Measurements from ENCODE around the gene RBP3.

RBP3 gene

GRCh38 chr10:47311193-47311931 lies 36.8 kb upstream of the RBP3 start:
- TF ChIP-seq GATA2 (IDR thresholded peaks at IDR 0.05; ENCODE audit: low read depth, low read length) (no peak), GATA3 (IDR thresholded peaks at IDR 0.05; ENCODE audit: low read depth, low read length) (no peak)

DNA sequence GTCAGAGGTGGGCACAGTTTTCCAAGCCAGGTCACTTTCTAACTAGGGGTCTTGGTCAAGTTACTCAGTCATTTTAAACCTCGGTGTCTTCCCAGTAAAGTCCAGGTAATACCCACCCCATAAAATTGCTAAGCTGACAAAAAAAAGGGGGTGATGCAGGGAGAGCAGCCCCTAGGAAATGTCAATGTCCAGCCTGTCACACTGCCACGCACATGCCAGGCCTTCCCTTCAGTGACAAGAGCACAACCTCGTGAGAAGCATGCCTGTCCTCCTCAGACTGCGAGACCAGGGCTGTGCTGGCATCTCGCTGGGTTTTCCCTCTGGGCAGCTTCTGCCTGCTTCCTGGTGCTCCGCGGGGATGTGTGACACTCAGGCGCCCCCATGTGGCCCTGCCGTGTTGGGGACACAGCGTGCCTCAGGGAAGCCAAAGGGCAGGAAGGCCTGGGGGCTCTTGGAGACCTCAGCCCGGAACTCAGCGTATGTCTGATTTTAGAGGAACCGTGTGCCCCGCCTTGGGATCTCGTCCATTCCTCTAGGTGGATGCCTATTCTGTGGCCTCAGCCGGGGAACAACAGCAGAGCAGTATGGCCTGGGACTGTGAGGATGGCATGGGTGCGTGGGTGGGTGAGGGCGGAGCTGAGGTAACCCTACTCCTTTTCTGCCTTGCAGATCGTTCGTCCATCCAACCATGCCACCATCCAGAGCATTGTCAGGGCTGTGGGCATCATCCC lies 36.1 kb upstream of the RBP3 start:
- no peak for TF ChIP-seq GATA2 (IDR thresholded peaks at IDR 0.05; ENCODE audit: low read depth, low read length)
- no peak for TF ChIP-seq GATA3 (IDR thresholded peaks at IDR 0.05; ENCODE audit: low read depth, low read length)

DNA sequence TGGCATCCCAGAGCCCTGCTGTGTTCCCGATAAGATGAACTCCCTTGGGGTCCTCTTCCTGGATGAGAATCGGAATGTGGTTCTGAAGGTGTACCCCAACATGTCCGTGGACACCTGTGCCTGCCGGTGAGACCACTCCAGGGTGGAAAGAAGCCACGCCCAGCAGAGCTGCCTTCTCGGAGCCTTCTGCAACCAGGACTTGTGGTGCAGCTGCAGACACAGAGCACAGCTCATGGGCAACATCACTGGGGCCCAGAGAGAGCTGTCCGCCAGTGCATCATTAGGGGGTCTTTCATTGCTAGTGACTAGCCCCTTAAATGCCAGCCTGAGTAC lies 35.5 kb upstream of the RBP3 start:
- no peak for TF ChIP-seq GATA3 (IDR thresholded peaks at IDR 0.05; ENCODE audit: low read depth, low read length)
- no peak for TF ChIP-seq GATA2 (IDR thresholded peaks at IDR 0.05; ENCODE audit: low read depth, low read length)

DNA sequence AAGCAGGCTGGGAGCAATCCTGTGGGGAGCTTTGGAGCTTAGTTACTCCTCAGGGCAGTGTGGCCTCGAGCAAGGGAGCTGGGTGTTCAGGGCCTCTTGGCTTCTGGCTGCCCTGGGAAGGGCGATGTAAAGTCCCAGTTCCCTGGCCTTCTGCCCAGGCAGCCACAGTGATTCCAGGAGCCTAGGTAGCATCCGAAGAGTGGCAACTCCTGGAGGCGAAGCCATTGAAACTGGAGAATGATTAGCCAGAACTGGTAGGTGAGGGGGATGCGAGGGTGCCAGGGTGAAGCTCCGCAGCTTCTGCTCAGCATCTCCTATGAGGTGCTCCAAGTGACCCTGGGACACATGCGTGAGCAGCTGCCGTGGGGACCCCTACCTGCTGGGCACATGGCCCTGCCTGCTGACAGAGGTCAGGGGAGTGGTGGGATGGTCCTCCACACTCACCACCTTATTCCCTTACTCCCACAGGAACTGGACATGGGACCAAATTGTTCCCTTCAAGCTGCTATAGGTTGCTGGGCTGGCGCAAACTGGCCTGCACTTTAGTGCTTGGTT lies 33.7 kb upstream of the RBP3 start:
- TF ChIP-seq GATA3 (IDR thresholded peaks at IDR 0.05; ENCODE audit: low read depth, low read length) (no peak), GATA2 (IDR thresholded peaks at IDR 0.05; ENCODE audit: low read depth, low read length) (no peak)

DNA sequence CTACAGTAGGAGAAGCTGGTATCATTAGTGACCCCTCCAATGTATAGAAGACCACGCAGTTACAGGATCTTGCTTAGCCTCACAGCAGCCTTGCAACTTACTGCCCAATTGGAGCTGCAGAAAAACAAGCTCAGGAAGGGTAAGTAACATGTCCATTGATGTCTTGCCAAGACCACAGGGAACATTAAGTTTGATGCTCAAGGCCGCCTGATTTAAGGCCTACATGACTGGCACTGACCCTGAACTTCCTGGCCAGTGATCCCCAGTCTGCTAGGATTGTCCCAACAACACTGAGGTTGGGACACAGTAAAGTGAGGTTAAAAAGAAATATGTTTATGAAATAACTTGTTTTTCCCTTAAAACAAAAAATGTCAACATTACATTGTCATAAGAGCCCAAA lies 32.7 kb upstream of the RBP3 start:
- TF ChIP-seq GATA2 (IDR thresholded peaks at IDR 0.05; ENCODE audit: low read depth, low read length): no peak

DNA sequence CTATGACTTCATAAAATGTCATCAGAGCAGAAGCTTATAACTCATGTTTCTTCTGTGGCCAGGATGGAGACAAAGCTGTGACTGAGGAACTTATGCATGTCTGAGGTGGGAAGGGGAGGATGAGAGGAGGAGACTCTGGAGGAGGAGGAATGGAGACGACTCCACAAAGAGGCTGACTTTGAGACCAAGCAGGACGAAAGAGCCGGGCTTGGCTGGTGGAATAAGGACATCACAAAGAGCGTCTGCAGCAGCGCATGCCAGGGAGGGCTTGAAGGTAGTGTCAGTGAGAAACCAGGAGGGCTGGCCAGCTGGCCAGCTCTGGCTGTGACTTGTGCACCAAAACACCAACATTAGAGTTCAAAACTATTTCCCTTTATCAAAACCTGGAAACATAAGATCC lies 32.0 kb upstream of the RBP3 start:
- TF ChIP-seq GATA2 (IDR thresholded peaks at IDR 0.05; ENCODE audit: low read depth, low read length) (no peak), GATA3 (IDR thresholded peaks at IDR 0.05; ENCODE audit: low read depth, low read length) (no peak)

- no peak for TF ChIP-seq GATA3 (IDR thresholded peaks at IDR 0.05; ENCODE audit: low read depth, low read length)
- TF ChIP-seq GATA2 (IDR thresholded peaks at IDR 0.05; ENCODE audit: low read depth, low read length): no peak
Observed at GRCh38 chr10:47317251-47317650, 30.9 kb upstream of the RBP3 start.

- TF ChIP-seq GATA3 (IDR thresholded peaks at IDR 0.05; ENCODE audit: low read depth, low read length) (no peak), GATA2 (IDR thresholded peaks at IDR 0.05; ENCODE audit: low read depth, low read length) (no peak)
Observed at GRCh38 chr10:47318706-47319105, 29.5 kb upstream of the RBP3 start.

DNA sequence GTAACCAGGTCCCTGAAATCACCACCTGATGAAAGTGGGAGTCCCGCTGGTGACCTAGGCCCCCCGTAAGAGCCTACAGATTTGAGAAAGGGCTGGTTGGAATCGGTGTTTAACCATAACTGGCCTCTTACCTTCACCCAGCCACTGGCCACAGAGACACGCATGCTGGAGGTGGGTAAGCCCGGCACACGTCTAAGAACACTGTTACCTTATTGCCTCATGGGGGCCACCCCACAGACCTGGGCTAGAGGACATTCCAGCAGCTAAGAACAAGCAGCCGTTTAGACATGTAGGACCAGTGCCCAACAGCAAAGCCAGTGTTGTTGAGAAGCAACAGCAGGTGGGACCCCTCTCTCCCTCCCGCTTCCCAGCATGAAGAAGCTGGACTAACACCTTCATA lies 28.4 kb upstream of the RBP3 start:
- no peak for TF ChIP-seq GATA3 (IDR thresholded peaks at IDR 0.05; ENCODE audit: low read depth, low read length)
- TF ChIP-seq GATA2 (IDR thresholded peaks at IDR 0.05; ENCODE audit: low read depth, low read length): no peak

- TF ChIP-seq GATA2 (IDR thresholded peaks at IDR 0.05; ENCODE audit: low read depth, low read length) (no peak), GATA3 (IDR thresholded peaks at IDR 0.05; ENCODE audit: low read depth, low read length) (no peak)
Observed at GRCh38 chr10:47320812-47321211, 27.4 kb upstream of the RBP3 start.

- TF ChIP-seq GATA3 (IDR thresholded peaks at IDR 0.05; ENCODE audit: low read depth, low read length) (no peak), GATA2 (IDR thresholded peaks at IDR 0.05; ENCODE audit: low read depth, low read length) (no peak)
Observed at GRCh38 chr10:47321521-47322195, 26.5 kb upstream of the RBP3 start.

DNA sequence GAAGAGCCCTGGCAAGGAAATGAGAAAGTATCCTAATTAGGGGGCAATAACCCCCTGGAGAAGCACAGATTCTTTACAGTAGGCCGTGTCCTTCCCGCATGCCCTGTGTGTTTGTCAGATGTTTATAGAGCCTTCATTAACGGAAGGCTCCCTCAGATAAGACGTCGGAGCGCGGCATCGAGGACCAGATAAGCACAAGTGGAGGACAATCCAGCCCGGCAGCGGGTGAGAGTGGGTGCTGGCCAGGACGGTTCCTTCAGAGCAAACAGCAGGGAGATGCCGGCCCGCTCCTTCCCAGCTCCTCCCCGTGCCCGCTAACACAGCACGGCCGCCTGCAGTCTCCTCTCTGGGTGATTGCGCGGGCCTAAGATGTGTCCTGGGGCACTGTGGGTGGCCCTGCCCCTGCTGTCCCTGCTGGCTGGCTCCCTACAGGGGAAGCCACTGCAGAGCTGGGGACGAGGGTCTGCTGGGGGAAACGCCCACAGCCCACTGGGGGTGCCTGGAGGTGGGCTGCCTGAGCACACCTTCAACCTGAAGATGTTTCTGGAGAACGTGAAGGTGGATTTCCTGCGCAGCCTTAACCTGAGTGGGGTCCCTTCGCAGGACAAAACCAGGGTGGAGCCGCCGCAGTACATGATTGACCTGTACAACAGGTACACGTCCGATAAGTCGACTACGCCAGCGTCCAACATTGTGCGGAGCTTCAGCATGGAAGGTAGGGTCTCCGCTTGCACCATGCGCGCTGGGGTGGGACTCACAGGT lies 25.7 kb upstream of the RBP3 start, which contains the start of gene GDF2:
Gene GDF2, plus strand, starts transcription at position 155 of the 762 bp plus-strand sequence. Its CDS starts 215 bp downstream, at position 370.
- TF ChIP-seq GATA2 (IDR thresholded peaks at IDR 0.05; ENCODE audit: low read depth, low read length) (no peak), GATA3 (IDR thresholded peaks at IDR 0.05; ENCODE audit: low read depth, low read length) (no peak)

- TF ChIP-seq GATA2 (IDR thresholded peaks at IDR 0.05; ENCODE audit: low read depth, low read length) (no peak), GATA3 (IDR thresholded peaks at IDR 0.05; ENCODE audit: low read depth, low read length) (no peak)
Observed at GRCh38 chr10:47323087-47323486, 25.1 kb upstream of the RBP3 start.
